AG10803 (cell line): Measurements from ENCODE around the gene PSD2.

Experiments
- DNase-seq: peaks from one replicate; pipeline ENCODE4 v3.0.0; 2010; ENCODE audit warnings: low read depth
- H3K4me3 ChIP-seq: 2 replicates; pipeline ENCODE4 v1.5.1; 2011; ENCODE audit warnings: mild to moderate bottlenecking, low read length, control low read depth
- TF ChIP-seq, protein P1 (sequence below): conservative IDR thresholded peaks from 2 replicates; pipeline ENCODE4 v1.5.1; 2011; ENCODE audit warnings: mild to moderate bottlenecking, low read length, control low read depth, inconsistent platforms

PSD2 gene

GRCh38 chr5:139856714-139857113, 61.1 kb downstream of the PSD2 start:
- TF ChIP-seq, protein P1, sequence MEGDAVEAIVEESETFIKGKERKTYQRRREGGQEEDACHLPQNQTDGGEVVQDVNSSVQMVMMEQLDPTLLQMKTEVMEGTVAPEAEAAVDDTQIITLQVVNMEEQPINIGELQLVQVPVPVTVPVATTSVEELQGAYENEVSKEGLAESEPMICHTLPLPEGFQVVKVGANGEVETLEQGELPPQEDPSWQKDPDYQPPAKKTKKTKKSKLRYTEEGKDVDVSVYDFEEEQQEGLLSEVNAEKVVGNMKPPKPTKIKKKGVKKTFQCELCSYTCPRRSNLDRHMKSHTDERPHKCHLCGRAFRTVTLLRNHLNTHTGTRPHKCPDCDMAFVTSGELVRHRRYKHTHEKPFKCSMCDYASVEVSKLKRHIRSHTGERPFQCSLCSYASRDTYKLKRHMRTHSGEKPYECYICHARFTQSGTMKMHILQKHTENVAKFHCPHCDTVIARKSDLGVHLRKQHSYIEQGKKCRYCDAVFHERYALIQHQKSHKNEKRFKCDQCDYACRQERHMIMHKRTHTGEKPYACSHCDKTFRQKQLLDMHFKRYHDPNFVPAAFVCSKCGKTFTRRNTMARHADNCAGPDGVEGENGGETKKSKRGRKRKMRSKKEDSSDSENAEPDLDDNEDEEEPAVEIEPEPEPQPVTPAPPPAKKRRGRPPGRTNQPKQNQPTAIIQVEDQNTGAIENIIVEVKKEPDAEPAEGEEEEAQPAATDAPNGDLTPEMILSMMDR = no peak
- no peak for DNase-seq
- H3K4me3 ChIP-seq = no peak overlapping the region

DNA sequence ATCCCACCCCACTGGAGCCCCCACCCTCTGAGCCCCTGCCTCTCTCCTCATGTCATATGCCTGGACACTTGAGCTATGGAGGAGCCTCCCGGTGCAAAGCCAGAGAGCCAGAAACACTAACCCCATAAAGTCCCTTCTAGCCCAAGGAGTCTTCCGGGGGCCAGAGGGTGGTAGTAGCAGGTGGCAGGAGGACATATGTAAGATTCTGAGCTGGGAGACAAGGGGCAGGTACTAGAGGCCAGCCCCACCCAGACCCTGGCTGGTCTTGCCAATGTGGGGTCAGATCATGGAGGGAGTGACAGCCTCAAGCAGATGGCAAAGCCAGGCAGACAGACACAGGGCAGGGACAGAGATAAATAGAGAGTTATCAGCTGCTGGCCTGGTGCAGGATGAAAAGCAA, 63.4 kb downstream of the PSD2 start:
- TF ChIP-seq, protein P1 = no peak
- H3K4me3 ChIP-seq = no peak overlapping the region
- DNase-seq = no peak

GRCh38 chr5:139861021-139861888, 65.6 kb downstream of the PSD2 start:
- TF ChIP-seq, protein P1 = no peak
- no peak overlapping the region for H3K4me3 ChIP-seq
- no peak for DNase-seq

DNA sequence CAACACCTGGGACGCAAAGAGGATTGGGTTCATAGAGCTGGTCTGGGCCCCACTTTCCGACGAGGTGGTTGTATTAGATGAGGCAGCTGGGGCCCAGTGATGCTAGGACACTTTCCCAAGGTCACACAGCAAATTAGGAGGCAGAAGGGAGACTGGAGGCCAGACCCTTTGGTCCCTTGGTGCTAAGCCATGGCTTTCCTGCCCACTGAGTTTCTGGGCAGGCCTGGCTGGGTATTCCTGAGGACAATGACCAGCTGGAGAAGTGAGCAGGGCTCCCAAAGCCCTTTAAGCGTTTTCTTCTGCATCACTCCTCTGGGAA, 66.2 kb downstream of the PSD2 start:
- TF ChIP-seq, protein P1 = no peak
- no peak for DNase-seq
- no peak overlapping the region for H3K4me3 ChIP-seq

GRCh38 chr5:139862313-139862712, 66.7 kb downstream of the PSD2 start:
- DNase-seq = peak; percentile 40
- TF ChIP-seq, protein P1 = no peak
- no peak overlapping the region for H3K4me3 ChIP-seq

DNA sequence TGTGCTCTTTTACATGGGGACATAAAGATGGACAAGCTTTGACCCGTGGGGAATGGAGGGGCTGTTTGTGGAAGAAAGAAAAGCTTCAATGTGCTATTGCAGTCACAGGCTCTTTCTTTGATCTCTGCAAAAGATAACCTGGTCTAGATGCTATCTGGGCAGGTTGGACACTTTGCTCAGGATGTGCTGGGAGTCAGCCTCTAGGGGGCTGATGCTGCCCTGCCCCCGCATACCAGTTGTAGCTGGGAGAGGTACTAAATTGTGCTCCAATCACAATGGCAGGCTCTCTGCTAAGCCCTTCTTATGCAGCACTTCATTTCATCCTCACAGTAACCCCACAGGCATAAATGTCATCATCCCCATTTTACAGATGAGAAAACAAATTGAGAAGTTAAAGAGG, 67.2 kb downstream of the PSD2 start:
- no peak overlapping the region for H3K4me3 ChIP-seq
- no peak for DNase-seq
- TF ChIP-seq, protein P1 = no peak; the same call in 1 of the 2 replicates

DNA sequence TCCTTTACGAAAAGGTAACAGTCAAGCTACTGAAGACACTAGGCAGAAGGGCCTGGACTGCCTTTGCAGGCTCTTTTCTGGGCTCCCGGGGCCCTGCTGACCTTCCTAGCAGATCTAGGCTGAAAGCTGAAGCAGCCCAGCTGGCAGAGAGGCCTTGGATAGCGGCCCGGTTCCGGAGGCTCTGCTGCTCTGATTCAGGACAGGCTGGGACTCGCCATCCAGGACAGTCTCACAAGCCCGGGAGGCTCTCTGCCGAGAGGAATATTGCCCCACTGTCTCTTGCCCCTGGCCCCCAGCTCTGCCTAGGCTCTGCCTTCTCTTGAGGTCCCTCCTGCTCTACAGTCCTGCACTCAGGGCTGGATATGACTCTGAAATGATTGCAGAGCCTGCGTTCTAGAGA, 67.8 kb downstream of the PSD2 start:
- TF ChIP-seq, protein P1 = no peak
- H3K4me3 ChIP-seq = no peak overlapping the region
- peak; percentile 17 for DNase-seq
